ENCODE measurements around the gene MACO1. TPM values are rescaled to one million over a fixed set of nuclear protein-coding genes. Genes with fewer than 3 reads are reported as not detected.

The MACO1 gene
- total and polyA plus RNA-seq, 9 of the 15 experiments (the other 6 are each of a cell fraction or from before 2014, with no cell fraction given), result 4.6 to 28.4 (median 21.7) TPM

- Histone ChIP-seq H3K4me1 (replicated peaks in 1 of 2; ENCODE audit: control insufficient read depth in 2 of 2, insufficient read depth in 2 of 2, low read length in 2 of 2) (peaks cover 0 to 23% of the 10 kb centered on the region in 2 experiments; a peak in 3 of 5 replicates), H3K9me3 (replicated peaks; ENCODE audit: control insufficient read depth, insufficient read depth, low read depth, low read length) (peaks cover 3% of the 10 kb centered on the region; the same call in 1 of the 2 replicates), H3K27me3 (ENCODE audit: control insufficient read depth in 2 of 2, insufficient read depth in 2 of 2, low read length in 2 of 2) (peaks cover 9 to 41% of the 10 kb centered on the region in 2 experiments), H3K79me2 (ENCODE audit: control insufficient read depth, insufficient read depth, low read length) (no peaks in the 10 kb centered on the region), H3K9me1 (ENCODE audit: control insufficient read depth, insufficient read depth, low read length) (no peaks in the 10 kb centered on the region), H3K4me3 (no peak overlapping the region), H3K9ac (ENCODE audit: insufficient read depth in 1 of 2, low read depth in 2 of 2, low read length in 2 of 2) (no peak overlapping the region), H3K27ac (ENCODE audit: extremely low read depth, low read depth, low read length) (no peak overlapping the region), H2AFZ (ENCODE audit: low read depth, low read length) (no peak overlapping the region), H3K36me3 (ENCODE audit: control insufficient read depth, insufficient read depth, low read length) (no peaks in the 10 kb centered on the region), H3K4me2 (ENCODE audit: insufficient read depth, low read length) (no peak overlapping the region), H4K20me1 (replicated peaks; ENCODE audit: control insufficient read depth, insufficient read depth, low read length) (no peaks in the 10 kb centered on the region)
- intact Hi-C loops (cut with micrococcal nuclease) (no loop called here), in situ Hi-C loops (cut with MboI) (no loop called here)
- POLR2A ChIA-PET, result interaction anchor here (0.7 to 1.0 kb wide), 4 partner anchors 10 to 38 kb away, joined by 3 to 5 read pairs (median 4); no protein-coding TSS in a partner anchor
- WGBS (ENCODE audit: insufficient coverage, low coverage, missing lambda C conversion rate), result 14% methylated on average over 12 of the region's 12 CpGs
- no peak for ATAC-seq
- FAIRE-seq, result no peak
- CTCF ChIA-PET (ENCODE audit: low intra/inter-chr PET ratio), result interaction anchor here (0.7 kb wide), 1 partner anchor 89 kb away, joined by 3 read pairs; no protein-coding TSS in a partner anchor
- no peak for DNase-seq (ENCODE audit: extremely low read depth in 1 of 4, low spot score in 3 of 4)
- no TSS peak for BruUV-seq (replicated peaks)
- no peak for TF ChIP-seq RNF219 (CRISPR knock-in tag; IDR thresholded peaks at IDR 0.05)
- no peak for TF ChIP-seq ZNF668 (CRISPR knock-in tag; IDR thresholded peaks at IDR 0.05)
- no peak for TF ChIP-seq ASH1L (IDR thresholded peaks at IDR 0.05; ENCODE audit: borderline replicate concordance, low read depth, partially characterized antibody)
- TF ChIP-seq MBD1 (CRISPR knock-in tag; IDR thresholded peaks at IDR 0.05), result no peak
- no peak for TF ChIP-seq SRSF1 (IDR thresholded peaks at IDR 0.05; ENCODE audit: low read depth, low read length)
- TF ChIP-seq PTBP1 (IDR thresholded peaks at IDR 0.05; ENCODE audit: low read depth, low read length), result no peak
- TF ChIP-seq NR4A1 (CRISPR knock-in tag; IDR thresholded peaks at IDR 0.05), result no peak
- TF ChIP-seq NR4A1 (tag; IDR thresholded peaks at IDR 0.05), result no peak
- no peak for TF ChIP-seq DEAF1 (CRISPR knock-in tag; IDR thresholded peaks at IDR 0.05)
- TF ChIP-seq ARID3A (IDR thresholded peaks at IDR 0.05; ENCODE audit: borderline replicate concordance, low read depth, low read length), result no peak
- no peak for TF ChIP-seq SETDB1 (IDR thresholded peaks at IDR 0.05; ENCODE audit: low read length)
- TF ChIP-seq ELK1 (CRISPR knock-in tag; IDR thresholded peaks at IDR 0.05), result no peak
- TF ChIP-seq ZNF707 (CRISPR knock-in tag; conservative IDR thresholded peaks at IDR 0.05), result no peak
- TF ChIP-seq CBX5 (IDR thresholded peaks at IDR 0.05; ENCODE audit: borderline replicate concordance, low read depth), result no peak
Observed at GRCh38 chr1:25527226-25527846, 96.6 kb downstream of the MACO1 start.

All from K562 (cell line).